ENCODE measurements around the gene MRPL34.

The MRPL34 gene

GRCh38 chr19:17353386-17353785 lies 47.7 kb downstream of the MRPL34 start:
- Histone ChIP-seq H3K4me1 (ENCODE audit: insufficient read depth, low read length, severe bottlenecking) (no peaks in the 10 kb centered on the region), H3K27me3 (ENCODE audit: insufficient read depth, low read length) (peaks cover 7% of the 10 kb centered on the region; the same call in 1 of the 2 replicates), H3K79me2 (ENCODE audit: insufficient read depth, low read length) (no peaks in the 10 kb centered on the region), H3F3A (ENCODE audit: insufficient read depth, low read length) (no peaks in the 10 kb centered on the region), H4K20me1 (ENCODE audit: insufficient read depth, low read length) (no peaks in the 10 kb centered on the region), H3K36me3 (ENCODE audit: insufficient read depth, low read length) (no peaks in the 10 kb centered on the region), H2AFZ (ENCODE audit: low read length) (no peak overlapping the region), H3K9ac (ENCODE audit: low read length) (no peak overlapping the region), H3K9me2 (ENCODE audit: low read depth, low read length) (no peaks in the 10 kb centered on the region), H3K9me3 (ENCODE audit: low read length) (no peaks in the 10 kb centered on the region), H3K27ac (ENCODE audit: low read depth, low read length, poor library complexity, severe bottlenecking) (no peak overlapping the region), H3K4me2 (ENCODE audit: low read length) (no peak overlapping the region), H3K4me3 (ENCODE audit: low read depth, low read length, poor library complexity, severe bottlenecking) (no peak overlapping the region)
- TF ChIP-seq EZH2 (IDR thresholded peaks at IDR 0.05; ENCODE audit: borderline replicate concordance, low read length) = no peak
- TF ChIP-seq CTCF (IDR thresholded peaks at IDR 0.05; ENCODE audit: low read length) = no peak

All from OCI-LY1 (cell line).